Nephron (organoid): ENCODE measurements around the gene MDP1.

Source experiments
- H3K27ac Mint-ChIP-seq, 3 experiments: 2 replicates each; pipeline ENCODE4 v1.8.0; 2020; ENCODE audit warnings: mixed read lengths in 3 of 3, mild to moderate bottlenecking in 2 of 3, moderate library complexity in 1 of 3
- H3K27me3 Mint-ChIP-seq: 2 replicates; pipeline ENCODE4 v1.8.0; 2021; ENCODE audit warnings: low read depth, mild to moderate bottlenecking, moderate library complexity, mixed read lengths
- H3K36me3 Mint-ChIP-seq: 2 replicates; pipeline ENCODE4 v1.8.0; 2020; ENCODE audit warnings: low read depth, mixed read lengths
- H3K4me1 Mint-ChIP-seq: 2 replicates; pipeline ENCODE4 v1.8.0; 2020; ENCODE audit warnings: mixed read lengths
- H3K4me3 Mint-ChIP-seq, 3 experiments: 2 replicates each; pipeline ENCODE4 v1.8.0; 2020; ENCODE audit warnings: mild to moderate bottlenecking in 3 of 3, mixed read lengths in 3 of 3, moderate library complexity in 2 of 3
- H3K9me3 Mint-ChIP-seq: 2 replicates; pipeline ENCODE4 v1.8.0; 2020; ENCODE audit warnings: mixed read lengths
- TF ChIP-seq, protein P1 (sequence below), 3 experiments: fragments of 200-600 bp; sonication (generic); IDR thresholded peaks; one replicate each; pipeline ENCODE4 v1.5.0; 2021; ENCODE audit warnings: antibody characterized with exemption in 3 of 3; ENCODE audit not compliant: unreplicated experiment in 3 of 3

MDP1 gene

DNA sequence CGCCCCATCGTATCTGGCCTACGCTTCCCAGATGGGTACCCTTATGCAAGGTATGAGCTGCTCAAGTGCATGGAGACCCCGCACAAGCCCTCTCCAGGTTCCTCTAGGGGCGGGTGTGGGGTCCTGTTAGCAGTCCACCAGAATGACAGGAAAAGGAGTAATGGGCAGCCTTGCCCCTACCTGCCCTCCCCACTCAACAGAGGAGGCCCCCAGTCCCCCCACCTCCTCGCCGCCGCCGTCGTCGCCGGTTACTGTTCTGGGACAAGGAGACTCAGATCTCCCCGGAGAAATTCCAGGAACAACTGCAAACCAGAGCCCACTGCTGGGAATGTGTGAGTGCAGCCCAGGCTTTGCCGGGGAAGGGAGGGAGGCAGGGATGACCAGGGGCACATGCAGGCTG lies 38.0 kb downstream of the MDP1 start:
- peaks cover 10% of the 10 kb centered on the region for H3K4me1 Mint-ChIP-seq

GRCh38 chr14:24177041-24177825 lies 38.6 kb downstream of the MDP1 start:
- no peaks in the 10 kb centered on the region for H3K9me3 Mint-ChIP-seq
- H3K27ac Mint-ChIP-seq, result peak overlapping the region in 1 of 3 experiments; percentile 19
- H3K4me3 Mint-ChIP-seq, result no peak overlapping the region
- peaks cover 10% of the 10 kb centered on the region for H3K4me1 Mint-ChIP-seq
- H3K27me3 Mint-ChIP-seq, result no peaks in the 10 kb centered on the region
- TF ChIP-seq, protein P1, sequence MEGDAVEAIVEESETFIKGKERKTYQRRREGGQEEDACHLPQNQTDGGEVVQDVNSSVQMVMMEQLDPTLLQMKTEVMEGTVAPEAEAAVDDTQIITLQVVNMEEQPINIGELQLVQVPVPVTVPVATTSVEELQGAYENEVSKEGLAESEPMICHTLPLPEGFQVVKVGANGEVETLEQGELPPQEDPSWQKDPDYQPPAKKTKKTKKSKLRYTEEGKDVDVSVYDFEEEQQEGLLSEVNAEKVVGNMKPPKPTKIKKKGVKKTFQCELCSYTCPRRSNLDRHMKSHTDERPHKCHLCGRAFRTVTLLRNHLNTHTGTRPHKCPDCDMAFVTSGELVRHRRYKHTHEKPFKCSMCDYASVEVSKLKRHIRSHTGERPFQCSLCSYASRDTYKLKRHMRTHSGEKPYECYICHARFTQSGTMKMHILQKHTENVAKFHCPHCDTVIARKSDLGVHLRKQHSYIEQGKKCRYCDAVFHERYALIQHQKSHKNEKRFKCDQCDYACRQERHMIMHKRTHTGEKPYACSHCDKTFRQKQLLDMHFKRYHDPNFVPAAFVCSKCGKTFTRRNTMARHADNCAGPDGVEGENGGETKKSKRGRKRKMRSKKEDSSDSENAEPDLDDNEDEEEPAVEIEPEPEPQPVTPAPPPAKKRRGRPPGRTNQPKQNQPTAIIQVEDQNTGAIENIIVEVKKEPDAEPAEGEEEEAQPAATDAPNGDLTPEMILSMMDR (IDR thresholded peaks at IDR 0.05; ENCODE audit: unreplicated experiment in 3 of 3), result no peak
- H3K36me3 Mint-ChIP-seq, result peaks cover 46% of the 10 kb centered on the region

More for the DNA sequence above, 38.0 kb downstream of the MDP1 start:
- Mint-ChIP-seq H3K36me3 (peaks cover 52% of the 10 kb centered on the region), H3K9me3 (no peaks in the 10 kb centered on the region), H3K27me3 (no peaks in the 10 kb centered on the region), H3K27ac (no peak overlapping the region), H3K4me3 (no peak overlapping the region)
- TF ChIP-seq, protein P1 (IDR thresholded peaks at IDR 0.05; ENCODE audit: unreplicated experiment in 3 of 3), result no peak

DNA sequence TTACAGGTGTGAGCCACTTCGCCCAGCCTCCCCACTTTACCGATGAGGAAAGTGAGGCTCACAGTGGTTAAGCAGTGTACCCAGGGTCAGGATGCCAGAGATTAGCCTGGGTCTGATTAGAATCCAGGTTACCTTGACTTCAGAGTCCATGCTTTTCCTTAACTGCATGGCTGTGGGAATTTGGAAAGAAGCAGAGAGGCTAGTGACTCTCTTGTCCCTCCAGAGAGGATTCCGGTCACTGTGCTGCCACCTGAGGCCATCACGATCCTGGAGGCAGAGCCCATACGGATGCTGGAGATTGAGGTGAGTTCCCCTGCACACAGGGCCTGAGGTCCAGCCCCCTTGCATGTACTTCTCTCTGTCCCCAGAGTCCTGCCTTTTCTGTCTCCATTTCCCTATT lies 39.3 kb downstream of the MDP1 start:
- no peaks in the 10 kb centered on the region for H3K27me3 Mint-ChIP-seq
- peaks cover 41% of the 10 kb centered on the region for H3K36me3 Mint-ChIP-seq
- H3K4me3 Mint-ChIP-seq, result no peak overlapping the region
- H3K27ac Mint-ChIP-seq, result no peak overlapping the region
- H3K9me3 Mint-ChIP-seq, result no peaks in the 10 kb centered on the region
- TF ChIP-seq, protein P1 (IDR thresholded peaks at IDR 0.05; ENCODE audit: unreplicated experiment in 3 of 3), result no peak
- peaks cover 10% of the 10 kb centered on the region for H3K4me1 Mint-ChIP-seq

GRCh38 chr14:24172871-24173281 lies 43.0 kb downstream of the MDP1 start:
- no peak overlapping the region for H3K27ac Mint-ChIP-seq
- no peaks in the 10 kb centered on the region for H3K27me3 Mint-ChIP-seq
- H3K9me3 Mint-ChIP-seq, result no peaks in the 10 kb centered on the region
- H3K4me3 Mint-ChIP-seq, result peak overlapping the region; percentile 84 to 89 (median 89)
- TF ChIP-seq, protein P1 (IDR thresholded peaks at IDR 0.05; ENCODE audit: unreplicated experiment in 3 of 3), result no peak
- H3K4me1 Mint-ChIP-seq, result no peaks in the 10 kb centered on the region
- H3K36me3 Mint-ChIP-seq, result peaks cover 32% of the 10 kb centered on the region

- H3K9me3 Mint-ChIP-seq, result no peaks in the 10 kb centered on the region
- H3K4me1 Mint-ChIP-seq, result no peaks in the 10 kb centered on the region
- H3K36me3 Mint-ChIP-seq, result peaks cover 36% of the 10 kb centered on the region
- peak overlapping the region; percentile 89 for H3K4me3 Mint-ChIP-seq
- TF ChIP-seq, protein P1 (IDR thresholded peaks at IDR 0.05; ENCODE audit: unreplicated experiment in 3 of 3), result no peak
- no peaks in the 10 kb centered on the region for H3K27me3 Mint-ChIP-seq
- no peak overlapping the region for H3K27ac Mint-ChIP-seq
These were observed 43.5 kb downstream of the MDP1 start for GRCh38 chr14:24172261-24172860.
